ENCODE measurements around the gene IL5RA.
A peak's percentile ranks its signal among the peaks of the same experiment; 100 is the strongest.

IL5RA gene, protein sequence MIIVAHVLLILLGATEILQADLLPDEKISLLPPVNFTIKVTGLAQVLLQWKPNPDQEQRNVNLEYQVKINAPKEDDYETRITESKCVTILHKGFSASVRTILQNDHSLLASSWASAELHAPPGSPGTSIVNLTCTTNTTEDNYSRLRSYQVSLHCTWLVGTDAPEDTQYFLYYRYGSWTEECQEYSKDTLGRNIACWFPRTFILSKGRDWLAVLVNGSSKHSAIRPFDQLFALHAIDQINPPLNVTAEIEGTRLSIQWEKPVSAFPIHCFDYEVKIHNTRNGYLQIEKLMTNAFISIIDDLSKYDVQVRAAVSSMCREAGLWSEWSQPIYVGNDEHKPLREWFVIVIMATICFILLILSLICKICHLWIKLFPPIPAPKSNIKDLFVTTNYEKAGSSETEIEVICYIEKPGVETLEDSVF

DNA sequence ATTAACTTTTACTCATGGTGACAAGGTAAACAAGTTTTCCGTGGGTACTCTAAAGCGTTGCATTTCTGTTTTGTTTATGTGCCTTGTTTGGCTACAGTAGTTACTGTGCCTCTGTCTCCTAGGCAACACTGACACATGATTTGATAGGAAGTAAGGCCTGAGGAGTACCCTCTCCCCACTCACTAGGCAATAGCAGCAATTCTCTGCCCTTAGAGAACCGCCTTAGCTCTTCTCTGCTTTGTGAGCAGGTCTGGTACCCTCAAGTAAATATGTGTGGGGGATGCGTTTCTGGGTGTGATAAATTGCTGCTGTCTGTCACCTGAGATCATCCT lies at the start of gene IL5RA:
Gene IL5RA, minus strand, starts transcription at position 76 of the 332 bp plus-strand sequence. CDS start 5,390 bp downstream, outside the sequence.
- no peak for DNase-seq

DNA sequence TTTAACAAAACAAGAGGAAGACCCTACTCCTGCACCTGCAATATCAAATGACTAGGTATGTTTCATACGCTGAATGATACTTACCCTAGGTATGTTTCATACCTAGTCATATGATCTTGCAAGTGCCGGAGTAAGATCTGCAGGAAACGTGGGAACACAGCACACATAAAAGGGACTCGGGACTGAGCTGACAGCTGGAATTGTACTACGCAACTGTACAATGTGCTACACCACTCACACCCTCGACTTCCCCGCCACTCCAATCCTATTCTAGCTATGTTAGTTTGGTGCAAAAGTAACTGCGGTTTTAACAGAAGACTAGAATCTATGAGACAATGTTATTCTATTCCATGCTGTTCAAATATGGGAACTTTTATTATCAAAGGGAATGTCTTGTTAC lies 47.3 kb upstream of the IL5RA start:
- no peak for DNase-seq

DNA sequence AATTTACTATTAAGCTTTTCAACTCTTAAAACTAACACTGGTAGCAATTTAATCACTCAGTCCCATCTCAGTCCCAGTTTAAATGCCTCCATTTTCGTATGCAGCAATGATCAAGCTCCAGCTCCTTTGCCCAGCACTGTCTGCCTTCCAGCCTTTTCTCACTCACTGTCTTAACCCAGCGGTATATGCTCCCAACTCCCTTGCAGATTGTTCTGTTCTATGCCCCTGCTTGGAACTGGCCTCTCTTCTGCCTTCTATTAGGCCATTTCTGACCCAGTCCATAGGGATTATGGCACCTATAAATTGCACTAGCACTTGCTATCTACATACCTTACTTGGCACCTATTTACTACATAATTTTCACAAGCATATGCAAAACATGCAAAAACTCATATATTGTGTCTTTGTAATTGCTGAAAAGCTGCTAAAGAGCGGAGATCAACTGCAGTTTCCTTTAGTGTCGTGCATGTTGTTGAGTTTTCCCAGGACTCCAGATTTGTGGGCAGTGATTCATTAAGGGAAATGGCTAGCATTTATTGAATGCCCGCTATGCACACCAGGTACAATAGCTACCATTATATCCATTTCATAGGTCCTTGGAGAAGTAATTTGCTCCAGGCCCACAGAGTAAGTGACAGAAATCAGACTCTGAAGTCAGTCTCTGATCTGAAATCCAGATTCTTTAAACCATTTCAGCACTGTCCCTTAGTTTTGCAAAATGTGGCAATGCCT lies 44.9 kb upstream of the IL5RA start:
- DNase-seq, result no peak

DNA sequence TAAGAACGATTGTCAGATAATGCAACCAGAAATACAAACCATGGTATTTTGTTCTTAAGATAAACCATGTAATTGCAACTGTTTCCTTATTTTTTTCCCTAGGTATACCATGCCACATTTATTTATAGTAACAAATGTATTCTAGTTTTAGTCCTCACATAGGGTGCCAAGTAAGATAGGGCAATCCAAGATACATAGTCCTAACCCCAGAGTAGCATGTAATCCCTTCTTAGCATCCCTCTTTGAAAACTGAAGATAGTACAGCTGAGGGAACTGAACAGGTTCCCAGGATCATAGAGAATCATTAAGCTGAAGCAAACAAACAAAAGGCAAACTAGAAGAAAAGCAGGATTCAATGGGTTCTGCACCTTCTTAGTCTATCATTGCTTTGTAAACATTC lies 41.3 kb upstream of the IL5RA start:
- no peak for DNase-seq

DNA sequence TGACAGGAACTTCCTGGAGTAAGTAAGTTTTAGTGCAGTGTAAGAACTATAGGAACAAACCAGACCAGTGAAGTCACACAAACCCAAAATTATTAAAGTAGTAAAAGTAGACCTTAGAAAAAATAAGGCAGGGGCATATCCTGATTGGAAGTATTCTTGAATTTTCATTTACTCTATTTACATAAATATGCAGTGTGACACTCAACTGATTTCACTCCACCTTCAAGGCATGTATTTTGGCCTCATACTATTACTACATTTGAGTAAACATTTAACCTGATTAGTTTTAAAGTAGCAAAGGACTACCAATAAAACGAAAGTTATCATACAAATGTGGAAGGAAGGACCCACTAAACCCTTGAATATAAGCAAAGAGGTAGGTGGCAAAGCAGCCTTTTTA lies 39.4 kb upstream of the IL5RA start:
- no peak for DNase-seq

DNA sequence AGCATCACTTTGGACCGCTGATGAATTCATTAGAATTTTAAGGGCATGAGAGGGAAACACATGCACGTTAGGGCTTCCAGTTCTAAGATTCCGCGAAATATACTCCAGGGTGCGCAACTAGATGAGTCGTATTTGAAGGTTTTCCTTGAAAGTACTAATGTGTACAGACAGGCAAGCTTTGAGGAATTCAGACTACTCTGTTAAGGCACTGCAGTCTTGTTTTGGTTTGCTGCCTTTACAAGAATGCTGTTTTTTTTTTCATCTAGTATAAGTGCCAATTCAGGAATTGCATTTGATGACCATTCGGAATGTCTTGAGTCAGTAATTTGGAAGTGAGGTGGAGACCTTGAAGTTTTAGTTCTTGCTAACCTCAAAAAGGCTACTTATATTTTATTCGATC lies 35.7 kb upstream of the IL5RA start:
- DNase-seq, result no peak

DNA sequence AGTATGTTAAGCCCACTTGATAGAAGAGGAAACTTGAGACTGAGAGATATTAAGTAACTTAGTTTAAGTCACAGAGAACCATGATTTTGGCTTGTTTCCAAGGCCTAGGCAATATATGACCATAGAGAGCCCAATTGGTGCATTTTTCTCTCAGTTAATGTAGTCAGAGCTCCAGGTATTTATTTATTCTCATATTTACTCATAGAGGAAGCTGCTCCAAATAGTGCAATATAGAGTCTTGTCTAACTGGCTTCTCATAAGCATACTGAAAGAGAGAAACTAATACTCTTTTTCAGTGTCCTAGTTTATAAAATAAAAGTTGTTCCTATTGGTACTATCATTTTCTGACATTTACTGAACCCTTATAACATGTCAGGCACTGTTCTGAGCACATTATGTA lies 31.8 kb upstream of the IL5RA start:
- no peak for DNase-seq

DNA sequence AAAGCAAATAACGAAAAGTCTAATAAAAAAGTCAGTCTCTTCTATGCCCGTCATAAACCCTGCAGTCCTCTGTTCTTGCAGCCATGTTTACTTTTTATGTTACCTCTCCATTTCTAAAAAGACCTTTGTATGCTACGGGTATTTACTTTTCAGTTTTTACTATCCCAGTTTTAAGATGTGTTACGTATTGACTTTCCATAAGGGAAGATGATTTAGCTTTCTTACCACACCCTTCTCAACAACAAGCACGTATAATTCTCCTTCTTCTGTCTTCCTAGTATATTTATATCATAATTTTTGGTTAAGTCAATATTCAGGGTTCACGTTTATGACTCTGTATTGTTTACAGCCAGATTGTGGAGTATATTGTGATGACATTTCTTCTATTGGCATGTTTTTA lies 27.4 kb upstream of the IL5RA start:
- no peak for DNase-seq

DNA sequence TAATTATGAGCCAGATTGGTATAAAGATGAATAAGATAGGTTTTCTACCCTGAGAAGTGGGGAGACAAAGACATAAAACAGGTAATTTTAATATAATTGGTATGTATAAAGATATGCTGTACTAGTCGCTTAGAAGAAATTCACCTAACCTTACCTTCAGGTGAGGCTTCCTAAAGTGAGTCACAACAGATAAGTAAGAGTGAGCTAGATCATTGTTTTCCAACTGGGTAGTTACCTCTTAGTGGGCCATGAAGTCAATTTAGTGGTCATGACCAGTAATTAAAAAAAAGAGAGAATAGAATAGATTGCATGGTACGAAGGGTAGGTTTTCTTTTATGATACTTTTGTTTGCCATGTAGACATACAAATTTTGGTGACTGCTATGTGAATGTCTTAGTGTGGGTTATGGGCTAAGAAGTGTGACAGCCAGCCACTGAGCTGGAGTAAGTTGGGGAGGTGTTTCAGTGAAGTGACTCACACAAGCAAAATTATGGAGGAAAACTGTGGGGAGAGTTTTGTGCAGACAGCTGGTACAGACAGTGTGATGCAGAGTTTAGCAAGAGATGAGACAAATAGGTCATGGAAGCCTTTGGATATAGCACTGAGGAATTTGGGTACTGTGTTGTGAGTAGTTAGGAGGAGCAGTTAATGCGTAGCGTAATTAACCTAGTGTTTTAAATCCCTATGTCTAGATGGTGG lies 24.7 kb upstream of the IL5RA start:
- no peak for DNase-seq

DNA sequence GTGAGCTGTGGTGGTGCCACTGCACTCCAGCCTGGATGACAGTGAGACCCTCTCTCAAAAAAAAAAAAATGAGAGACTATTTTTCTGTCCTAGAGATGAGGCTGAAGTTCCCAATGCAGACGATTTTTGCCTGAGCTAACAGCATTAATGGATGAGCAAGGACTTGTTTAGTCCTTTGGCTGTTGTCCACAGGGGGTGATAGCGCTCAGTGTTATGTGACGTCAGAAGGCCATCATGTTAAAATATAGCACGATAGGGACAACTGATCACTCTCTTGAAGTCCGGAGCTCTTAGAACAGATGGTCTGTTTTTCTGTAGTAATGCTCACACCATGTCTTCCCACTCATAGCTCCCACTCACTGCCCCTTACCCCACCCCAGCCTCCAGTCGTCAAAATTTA lies 23.3 kb upstream of the IL5RA start:
- DNase-seq, result no peak

DNA sequence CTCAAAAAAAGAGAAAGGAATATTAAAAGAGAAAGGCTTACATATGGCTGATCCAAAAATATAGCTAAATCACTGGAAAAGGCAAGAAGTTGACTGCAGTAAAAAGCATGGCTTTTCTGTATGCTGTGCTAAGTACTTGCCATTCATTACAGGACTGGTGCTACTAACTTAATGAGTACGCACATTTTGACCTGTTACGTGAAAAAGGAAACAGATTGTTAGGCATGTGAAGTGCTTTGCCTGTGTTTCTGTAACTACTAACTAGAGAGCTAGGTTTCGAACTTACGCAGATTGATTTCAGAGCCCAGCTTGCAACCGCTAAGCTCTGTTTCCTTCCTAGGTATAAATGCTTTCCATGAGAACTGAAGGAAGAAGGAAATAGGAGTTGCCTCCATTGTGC lies 19.4 kb upstream of the IL5RA start:
- no peak for DNase-seq

DNA sequence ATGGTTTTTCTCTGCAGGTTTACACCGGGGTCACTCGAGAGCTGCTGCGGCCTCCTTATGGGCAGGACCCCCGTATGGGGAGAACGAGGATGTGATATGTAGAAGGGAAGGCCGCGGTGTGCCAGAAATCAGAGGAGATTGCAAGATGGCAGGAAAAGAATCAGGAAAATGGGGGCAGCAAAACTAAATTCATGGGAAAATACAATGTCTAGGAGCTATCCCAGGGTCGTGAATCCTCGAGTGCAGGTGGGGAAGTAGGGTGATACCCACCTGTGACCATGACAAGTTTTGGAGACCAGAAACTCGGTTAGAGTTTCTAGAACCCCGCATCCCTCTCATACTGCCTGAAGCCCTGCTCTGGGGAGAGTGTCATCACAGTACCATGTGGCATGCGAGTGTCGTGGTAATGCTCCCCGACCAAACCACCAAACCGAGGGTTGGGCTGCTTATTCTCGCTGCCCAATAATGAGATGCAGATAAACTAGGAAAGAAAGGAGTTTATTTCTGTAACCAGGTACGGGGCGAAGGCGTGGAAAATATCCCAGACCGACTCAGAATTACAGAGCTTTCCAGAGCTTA lies 17.3 kb upstream of the IL5RA start:
- peak; percentile 57 for DNase-seq

DNA sequence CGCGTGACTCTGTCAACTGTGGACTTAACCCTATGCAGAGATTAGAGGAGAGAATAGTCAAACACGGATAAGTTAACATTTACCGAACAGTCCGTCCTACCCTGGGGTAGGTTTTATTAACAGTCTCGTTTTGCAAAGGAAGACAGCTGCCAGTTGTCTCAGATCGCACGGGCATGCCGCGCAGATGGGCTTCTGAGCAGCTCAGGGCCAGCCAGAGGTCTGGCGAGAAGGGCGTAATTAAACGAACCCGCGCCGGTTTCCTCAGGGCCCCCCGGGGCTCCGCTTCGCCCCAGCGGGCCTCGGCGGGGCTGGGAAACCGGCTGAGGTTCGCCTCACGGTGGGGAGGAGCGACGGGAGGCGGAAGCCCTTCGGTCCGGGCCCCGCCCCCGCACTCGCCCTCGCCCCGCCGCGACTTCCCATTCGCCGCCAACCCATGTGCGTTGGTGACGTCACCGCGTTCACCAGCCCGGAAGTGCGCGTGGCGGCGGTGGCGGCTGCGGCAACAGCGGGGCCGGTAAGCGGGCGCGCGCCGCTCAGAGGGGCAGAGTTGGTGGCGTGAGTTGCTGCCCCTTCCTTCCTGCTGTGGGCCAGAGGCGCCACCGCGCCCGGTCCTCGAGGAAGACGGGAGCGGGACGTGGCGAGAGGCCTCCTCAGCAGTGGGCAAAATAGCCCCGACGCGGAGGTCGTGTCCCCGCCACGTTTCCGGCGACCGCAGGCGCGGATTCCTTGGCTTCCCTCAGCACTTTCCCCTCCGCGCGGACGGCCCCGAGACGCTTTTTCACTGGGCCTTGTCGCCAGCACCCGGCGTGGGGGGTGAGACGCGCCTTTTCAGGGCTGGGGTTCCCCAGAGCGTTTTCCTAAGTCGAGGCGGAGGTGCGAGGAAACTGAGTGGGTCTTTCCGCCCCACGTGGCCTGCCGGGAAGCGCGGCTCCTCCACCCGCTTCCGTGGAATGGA lies 16.6 kb upstream of the IL5RA start, which contains the start of gene TRNT1:
Gene TRNT1, plus strand, starts transcription at position 464 of the 955 bp plus-strand sequence. CDS start 2,101 bp downstream, outside the sequence.
- peak; percentile 98 for DNase-seq

DNA sequence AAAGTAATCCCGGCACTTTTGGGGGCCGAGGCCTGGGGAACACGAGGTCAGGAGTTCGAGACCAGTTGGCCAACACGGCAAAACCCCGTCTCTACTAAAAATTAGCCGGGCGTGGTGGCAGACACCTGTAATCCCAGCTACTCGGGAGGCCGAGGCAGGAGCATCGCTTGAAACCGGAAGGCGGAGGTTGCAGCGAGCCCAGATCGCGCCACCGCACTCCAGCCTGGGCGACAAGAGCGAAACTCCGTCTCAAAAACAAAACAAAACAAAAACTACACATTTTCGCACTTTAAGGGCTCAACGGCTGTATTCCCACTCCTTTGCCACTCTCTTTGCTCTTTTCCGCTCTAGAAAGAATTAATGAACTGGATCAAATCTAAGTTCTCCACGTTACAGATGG lies 15.8 kb upstream of the IL5RA start:
- DNase-seq, result no peak

DNA sequence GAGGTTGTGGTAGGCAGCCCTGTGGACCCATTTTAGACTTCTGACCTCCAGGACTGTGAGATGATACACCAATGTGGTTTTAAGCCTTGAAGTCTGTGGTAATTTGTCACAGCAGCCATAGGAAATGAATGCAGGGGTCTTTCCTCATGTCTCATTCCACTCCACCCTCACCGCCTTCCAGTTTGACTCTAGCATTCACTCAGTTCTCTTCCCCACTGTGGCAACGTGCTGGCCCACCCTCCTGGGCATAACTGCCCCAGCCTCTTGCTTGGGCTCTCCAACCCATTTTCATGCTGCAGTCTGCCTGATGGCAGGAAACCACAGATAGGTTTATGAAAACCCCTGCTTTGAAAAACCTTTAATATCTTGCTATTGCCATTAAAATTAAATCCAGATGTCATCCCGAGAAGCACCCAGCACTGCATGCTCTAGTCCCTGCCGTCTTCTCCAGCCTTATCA lies 9.2 kb upstream of the IL5RA start:
- no peak for DNase-seq

DNA sequence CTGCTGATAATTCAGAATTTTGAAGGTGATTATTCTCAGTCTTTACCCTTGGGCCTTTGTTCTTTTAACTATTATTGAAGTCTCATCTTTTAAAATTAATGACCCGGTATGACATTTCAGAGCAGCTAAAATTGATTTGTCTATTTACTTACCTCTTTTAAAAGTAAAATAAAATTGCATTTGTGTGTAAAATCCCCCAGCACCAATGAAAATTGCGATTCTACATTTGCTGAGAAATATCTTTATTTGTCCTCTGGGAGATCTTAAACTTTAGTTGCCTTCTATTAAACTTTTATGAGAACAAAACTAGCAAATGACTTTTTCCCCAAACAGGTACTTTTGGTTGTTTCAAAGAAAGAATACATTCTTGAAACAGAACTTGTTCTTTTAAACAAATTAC lies 7.5 kb upstream of the IL5RA start:
- no peak for DNase-seq

DNA sequence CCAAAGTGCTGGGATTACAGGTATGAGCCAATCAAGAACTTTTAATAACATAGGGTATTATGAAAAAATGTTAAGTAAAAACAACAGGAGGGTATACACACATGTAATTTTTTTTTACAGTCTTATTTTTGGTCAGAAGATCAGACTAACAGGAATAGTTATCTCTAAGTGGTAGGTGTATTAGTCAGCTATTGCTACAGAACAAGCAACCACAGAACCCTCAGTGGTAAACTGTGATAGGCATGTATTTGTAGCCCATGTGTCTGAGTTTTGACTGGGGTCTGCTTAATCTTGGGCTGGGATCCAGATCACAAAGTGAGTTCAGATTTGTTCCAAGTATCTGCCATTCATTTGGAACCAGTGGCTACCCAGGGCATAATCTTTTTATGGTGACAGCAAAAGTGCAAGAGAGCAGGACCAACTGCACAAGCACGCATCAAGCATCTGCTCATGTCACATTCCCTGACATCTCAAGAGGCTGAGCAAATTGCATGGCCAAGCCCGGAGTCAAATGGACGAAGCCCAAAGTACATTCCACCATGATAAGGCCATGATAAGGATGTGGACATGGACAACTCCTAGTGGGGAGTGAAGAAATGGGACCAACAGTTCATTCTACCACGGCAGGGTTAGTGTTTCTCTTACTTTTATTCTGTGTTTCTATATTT lies 3.0 kb upstream of the IL5RA start:
- DNase-seq, result no peak

DNA sequence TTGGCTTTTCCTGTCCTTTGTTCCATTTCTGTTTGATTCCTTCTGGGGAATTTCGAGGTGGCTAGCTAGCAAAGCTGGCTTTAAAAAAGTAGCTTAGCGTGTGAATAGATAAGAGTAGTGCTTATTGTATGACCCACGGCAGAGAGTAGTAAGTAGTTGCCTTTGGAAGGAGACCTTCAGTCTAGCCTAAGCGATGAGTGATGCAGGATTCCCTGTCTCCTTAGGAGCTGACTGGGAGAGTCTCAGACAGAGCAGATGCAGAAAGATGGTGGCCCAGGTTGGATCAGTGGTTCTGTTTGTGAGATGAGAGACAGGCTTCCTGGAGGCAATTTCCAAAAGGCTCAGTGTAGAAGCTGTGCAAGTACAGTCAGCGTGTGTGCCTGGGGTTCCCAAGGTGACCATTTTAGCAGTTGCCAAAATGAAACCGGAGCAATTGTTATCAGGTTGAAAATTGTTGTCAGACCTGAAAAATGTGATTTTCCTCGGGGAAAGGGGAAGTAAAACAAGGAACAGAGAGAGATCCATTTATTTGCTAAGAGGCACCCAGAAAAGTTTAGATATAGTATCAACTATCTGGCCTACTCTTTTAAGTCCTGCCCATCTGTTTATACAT lies 681 bp upstream of the IL5RA start:
- no peak for DNase-seq

DNA sequence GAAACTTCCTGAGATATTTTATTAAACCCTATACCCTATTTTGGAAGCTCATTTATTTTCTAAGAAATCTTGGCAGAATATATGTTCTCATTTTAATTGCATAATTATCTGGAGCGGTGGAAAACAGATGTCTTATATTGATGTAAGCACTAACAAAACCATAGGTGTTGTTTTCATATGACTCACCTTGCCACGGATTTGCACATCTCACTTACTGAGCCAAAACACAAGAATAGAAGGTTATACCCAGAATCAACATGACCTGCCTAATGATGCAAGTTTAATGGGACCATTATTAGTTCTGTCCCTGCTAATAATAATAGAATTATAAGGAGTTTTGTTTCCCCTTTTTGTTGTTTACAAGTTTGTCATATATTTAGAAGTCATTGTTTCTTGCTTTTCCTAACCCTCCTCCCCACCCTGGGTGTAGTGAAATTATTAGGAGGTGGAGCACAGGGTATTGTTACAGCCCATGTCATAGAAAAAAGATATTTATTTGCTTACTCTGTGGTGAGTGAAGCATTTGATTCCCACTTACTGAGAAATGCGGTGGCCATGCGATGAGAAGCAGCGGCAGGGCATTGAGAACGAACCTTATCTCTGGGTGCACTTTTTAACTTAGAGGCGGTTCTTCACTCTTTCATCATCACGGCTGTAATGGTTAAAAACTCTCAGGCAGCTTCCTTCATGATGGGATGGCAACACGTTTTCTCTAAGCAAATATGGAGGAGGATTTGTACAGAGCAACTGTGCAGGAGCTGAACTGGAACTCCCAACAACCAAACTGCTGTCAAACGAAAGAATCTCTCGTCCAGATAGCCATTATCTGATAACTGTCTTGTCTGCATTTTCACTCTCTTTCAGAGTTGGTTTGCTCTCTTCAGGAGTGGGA lies 521 bp downstream of the IL5RA start:
- no peak for DNase-seq

DNA sequence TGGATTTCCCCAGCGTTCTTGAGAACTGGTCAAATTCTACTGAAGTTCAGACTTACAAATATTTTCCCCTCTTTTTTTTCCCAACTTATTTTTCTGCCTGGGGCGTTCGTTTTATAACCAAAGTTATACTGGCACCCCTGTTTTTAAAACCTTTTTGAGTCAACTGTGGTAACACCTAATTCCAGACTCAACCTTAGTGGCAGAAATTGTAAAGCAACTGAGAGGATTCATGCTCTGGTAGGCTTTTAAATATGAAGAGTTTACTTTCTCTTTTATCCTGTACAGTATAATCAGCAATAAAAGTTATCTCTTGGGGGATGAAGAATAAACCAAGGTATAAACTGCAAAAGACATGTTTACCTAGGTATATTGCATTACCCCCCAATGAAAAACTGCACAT lies 2.3 kb downstream of the IL5RA start:
- DNase-seq, result no peak

Data from stimulated activated CD4-positive, alpha-beta T cell treated with anti-CD3 and anti-CD28 coated beads, Interleukin-15, amount 100 ng/mL, for 24 hours (primary cell).